ENCODE measurements around the gene PTP4A2. TPM values are rescaled to one million over a fixed set of nuclear protein-coding genes. Genes with fewer than 3 reads are reported as not detected.

PTP4A2 gene
- total RNA-seq, 4 donors from 2014 or later = 276 to 567 (median 333) TPM

DNA sequence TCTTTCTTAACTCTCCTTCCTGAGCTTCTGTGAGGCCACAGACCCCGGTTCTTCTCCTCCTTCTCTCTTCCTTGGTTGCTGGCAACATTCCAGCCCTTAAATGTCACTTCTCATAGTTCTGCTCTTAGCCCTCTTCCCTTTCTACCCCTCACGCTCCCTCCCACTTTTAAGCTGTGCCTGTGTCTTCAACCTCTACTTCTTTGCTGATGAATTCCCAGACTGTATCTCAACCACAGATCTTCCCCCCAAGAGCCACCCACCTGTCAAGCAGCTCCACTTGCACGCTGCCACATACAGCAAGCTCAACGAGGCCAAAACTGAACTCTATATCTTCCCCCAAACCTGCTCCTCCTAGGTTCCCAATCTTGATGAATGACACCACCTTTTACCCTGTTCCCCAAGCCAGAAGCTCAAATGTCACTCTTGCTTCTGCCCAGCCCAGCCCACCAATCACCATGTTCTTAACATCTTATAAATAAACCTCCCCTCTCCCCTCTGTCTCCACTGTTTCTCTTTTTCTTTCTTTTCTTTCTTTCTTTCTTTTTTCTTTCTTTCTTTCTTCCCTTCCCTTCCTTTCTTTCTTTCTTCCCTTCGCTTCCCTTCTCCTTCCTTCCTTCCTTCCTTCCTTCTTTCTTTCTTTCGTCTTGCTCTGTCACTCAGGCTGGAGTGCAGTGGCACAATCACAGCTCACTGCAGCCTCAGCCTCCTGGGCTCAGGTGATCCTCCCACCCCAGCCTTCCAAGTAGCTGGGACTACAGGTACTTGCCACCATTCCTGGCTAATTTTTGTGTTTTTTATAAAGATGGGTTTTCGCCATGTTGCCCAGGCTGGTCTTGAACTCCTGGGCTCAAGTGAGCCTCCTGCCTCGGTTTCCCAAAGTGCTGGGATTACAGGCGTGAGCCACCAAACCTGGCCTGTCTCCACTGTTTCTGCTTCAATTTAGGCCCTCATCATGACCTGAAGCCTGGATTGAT lies 19.8 kb upstream of the PTP4A2 start:
- no peak for TF ChIP-seq POLR2A (IDR thresholded peaks at IDR 0.05)
- TF ChIP-seq, protein P1, sequence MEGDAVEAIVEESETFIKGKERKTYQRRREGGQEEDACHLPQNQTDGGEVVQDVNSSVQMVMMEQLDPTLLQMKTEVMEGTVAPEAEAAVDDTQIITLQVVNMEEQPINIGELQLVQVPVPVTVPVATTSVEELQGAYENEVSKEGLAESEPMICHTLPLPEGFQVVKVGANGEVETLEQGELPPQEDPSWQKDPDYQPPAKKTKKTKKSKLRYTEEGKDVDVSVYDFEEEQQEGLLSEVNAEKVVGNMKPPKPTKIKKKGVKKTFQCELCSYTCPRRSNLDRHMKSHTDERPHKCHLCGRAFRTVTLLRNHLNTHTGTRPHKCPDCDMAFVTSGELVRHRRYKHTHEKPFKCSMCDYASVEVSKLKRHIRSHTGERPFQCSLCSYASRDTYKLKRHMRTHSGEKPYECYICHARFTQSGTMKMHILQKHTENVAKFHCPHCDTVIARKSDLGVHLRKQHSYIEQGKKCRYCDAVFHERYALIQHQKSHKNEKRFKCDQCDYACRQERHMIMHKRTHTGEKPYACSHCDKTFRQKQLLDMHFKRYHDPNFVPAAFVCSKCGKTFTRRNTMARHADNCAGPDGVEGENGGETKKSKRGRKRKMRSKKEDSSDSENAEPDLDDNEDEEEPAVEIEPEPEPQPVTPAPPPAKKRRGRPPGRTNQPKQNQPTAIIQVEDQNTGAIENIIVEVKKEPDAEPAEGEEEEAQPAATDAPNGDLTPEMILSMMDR (IDR thresholded peaks at IDR 0.05) = no peak
- Histone ChIP-seq H3K27ac (peak overlapping the region in 1 of 2 donors; percentile 92), H3K4me3 (no peak overlapping the region), H3K36me3 (no peaks in the 10 kb centered on the region), H3K4me1 (peaks cover 5 to 8% of the 10 kb centered on the region in 2 donors), H3K9me3 (no peaks in the 10 kb centered on the region), H3K27me3 (no peaks in the 10 kb centered on the region)
- no peak for DNase-seq
- intact Hi-C loops (cut with DNase I; ENCODE audit: low total_unique reads) = no loop called here

DNA sequence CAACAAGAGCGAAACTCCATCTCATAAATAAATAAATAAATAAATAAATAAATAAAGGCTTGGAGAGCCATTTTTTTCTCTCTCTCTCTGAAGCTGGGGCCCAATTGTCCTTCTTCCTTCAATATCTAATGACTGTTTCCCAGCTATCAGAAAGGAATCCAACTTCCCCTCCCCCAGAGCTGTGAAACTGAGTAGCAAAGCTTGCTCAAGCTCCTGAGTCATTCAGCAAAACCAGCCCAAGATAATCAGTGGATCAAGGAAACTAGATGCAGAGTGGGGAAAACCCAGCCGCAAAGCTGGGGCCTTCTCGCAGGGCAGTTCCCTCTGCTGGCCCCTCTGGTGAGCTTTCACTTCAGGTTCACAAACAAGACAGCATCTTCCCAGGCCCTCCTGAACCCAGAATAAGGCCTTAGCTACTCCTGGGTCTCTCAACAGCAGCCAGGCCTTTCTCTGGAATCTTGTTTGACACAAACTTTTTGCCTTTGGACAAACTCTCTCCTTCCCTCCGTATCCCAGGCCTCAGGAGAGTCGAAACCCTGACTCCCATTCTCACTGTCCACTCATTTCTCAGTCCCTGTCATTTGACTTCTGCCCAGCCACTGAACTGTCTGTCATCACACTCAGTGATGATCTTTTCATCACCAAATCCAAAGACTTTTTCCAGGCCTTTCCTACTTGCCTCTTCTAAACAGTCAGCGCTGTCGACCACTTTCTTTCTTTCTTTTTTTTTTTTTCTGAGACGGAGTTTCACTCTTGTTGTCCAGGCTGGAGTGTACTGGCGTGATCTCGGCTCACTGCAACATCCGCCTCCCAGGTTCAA lies 18.0 kb upstream of the PTP4A2 start:
- Histone ChIP-seq H3K9me3 (no peaks in the 10 kb centered on the region), H3K27me3 (no peaks in the 10 kb centered on the region), H3K4me1 (peaks cover 5 to 8% of the 10 kb centered on the region in 2 donors), H3K36me3 (no peaks in the 10 kb centered on the region), H3K4me3 (no peak overlapping the region), H3K27ac (peak overlapping the region; percentile 92 to 94)
- DNase-seq = peak; percentile 82 to 93
- intact Hi-C loops (cut with DNase I; ENCODE audit: low total_unique reads) = no loop called here
- TF ChIP-seq, protein P1 (IDR thresholded peaks at IDR 0.05) = peak in 3 of 4 experiments; percentile 7 to 57 (median 47)
- peak; percentile 21 to 44 for TF ChIP-seq POLR2A (IDR thresholded peaks at IDR 0.05)

DNA sequence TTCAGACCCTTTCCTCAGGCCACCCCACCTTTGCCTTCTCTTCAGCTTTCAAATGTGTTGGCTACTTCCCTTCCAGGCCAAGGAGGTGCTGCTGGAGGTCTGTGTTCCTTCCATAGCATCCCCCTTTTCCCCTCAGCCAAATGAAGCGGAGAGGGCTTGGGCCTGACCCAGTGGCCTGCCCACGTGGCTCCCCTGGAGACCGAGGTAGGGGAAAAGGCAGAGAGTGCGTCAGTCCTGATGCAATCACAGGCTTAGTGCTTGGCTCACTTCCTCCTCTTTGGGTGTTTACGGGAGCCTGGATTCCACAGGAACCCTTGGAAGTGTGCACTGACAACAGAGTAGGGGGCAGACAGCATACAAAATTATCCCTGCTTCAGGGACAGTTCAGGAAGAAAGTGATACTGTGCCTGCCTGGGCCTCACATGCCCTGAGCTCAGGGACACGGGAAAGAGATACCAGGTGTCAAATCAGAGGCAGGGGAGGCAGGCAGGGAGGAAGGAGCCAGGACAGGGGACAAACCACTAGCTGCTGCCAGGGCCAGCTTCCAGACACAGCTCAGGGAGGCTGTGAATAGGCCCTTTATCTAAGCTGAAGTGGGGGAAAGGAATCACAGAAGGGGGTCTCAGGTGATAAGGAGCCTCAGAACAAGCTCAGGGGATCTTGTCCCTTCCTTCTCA lies 16.6 kb upstream of the PTP4A2 start:
- Histone ChIP-seq H3K4me3 (no peak overlapping the region), H3K27ac (peak overlapping the region; percentile 92 to 94), H3K36me3 (no peaks in the 10 kb centered on the region), H3K27me3 (no peaks in the 10 kb centered on the region), H3K9me3 (no peaks in the 10 kb centered on the region), H3K4me1 (peaks cover 5 to 8% of the 10 kb centered on the region in 2 donors)
- intact Hi-C loops (cut with DNase I; ENCODE audit: low total_unique reads) = no loop called here
- TF ChIP-seq, protein P1 (IDR thresholded peaks at IDR 0.05) = no peak
- TF ChIP-seq POLR2A (IDR thresholded peaks at IDR 0.05) = peak; percentile 55 to 59
- peak; percentile 89 to 93 for DNase-seq

DNA sequence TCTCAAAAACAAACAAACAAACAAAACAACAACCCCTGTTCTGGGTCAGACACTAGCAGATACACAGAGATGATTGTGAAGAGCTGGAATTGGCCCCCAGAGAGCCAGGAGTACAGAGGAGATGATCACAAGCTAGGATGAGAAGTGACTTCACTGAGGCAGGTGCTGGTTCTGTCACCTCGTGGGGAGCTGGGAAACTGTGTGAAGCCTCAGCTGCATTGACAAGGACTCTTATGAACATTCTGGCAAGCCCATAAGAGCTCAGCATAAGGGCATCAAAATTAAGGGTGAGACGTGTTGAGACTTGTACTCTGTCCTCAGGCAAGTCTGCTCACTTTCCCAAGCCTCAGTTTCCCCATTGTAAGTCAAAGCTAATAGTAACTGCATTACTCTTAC lies 14.7 kb upstream of the PTP4A2 start:
- intact Hi-C loops (cut with DNase I; ENCODE audit: low total_unique reads) = no loop called here
- TF ChIP-seq, protein P1 (IDR thresholded peaks at IDR 0.05) = no peak
- TF ChIP-seq POLR2A (IDR thresholded peaks at IDR 0.05) = no peak

More for the DNA sequence above, 14.7 kb upstream of the PTP4A2 start:
- DNase-seq = no peak
- Histone ChIP-seq H3K4me1 (peaks cover 5 to 8% of the 10 kb centered on the region in 2 donors), H3K27me3 (no peaks in the 10 kb centered on the region), H3K9me3 (no peaks in the 10 kb centered on the region), H3K4me3 (no peak overlapping the region), H3K36me3 (no peaks in the 10 kb centered on the region), H3K27ac (no peak overlapping the region)

Data from uterus (tissue), 4 donors.